Fibroblast of skin of abdomen (primary cell): ENCODE measurements around the gene PTTG1IP2.
A peak's percentile ranks its signal among the peaks of the same experiment; 100 is the strongest.

Experiments used
- DNase-seq: peaks from one replicate; pipeline ENCODE4 v3.0.0-alpha.2; 2013

The PTTG1IP2 gene

DNA sequence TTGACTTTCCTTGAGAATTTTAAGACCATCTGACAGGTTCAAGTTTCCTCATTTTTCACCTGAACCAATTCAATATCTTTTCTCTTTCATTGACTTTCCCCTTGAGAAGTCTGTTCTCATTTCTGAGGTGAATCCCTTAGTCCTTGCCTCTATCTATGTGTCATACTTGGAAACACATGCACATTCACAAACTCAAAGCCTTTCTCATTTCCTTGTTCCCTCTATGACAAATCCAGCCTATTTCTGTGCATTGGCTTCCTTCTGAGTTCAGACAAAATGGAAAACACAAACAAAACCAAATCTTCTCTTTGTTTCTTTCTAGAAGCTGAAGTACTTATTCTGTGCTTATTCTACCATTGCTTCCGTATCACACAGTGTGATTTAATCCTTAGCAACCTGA lies 13.8 kb downstream of the PTTG1IP2 start:
- DNase-seq = no peak

DNA sequence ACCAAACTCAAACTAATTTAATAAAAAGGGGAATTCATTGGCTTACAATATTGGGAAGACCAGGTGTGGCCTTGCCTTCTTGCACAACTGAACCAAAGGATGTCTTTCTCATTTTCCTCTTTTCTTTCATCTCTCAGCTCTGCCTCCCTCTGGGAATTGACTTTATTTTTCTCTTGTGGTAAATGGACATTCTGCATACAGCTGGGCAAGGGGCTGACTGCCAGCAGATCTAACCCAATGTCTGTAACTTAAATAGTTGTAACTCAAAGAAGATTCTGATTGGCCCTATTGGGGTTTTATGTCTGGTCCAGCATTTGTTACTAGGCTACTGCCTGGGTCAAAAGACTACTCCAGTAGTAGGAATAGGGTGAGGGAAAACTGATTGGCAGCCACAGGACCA lies 15.3 kb downstream of the PTTG1IP2 start:
- DNase-seq = peak; percentile 12

DNA sequence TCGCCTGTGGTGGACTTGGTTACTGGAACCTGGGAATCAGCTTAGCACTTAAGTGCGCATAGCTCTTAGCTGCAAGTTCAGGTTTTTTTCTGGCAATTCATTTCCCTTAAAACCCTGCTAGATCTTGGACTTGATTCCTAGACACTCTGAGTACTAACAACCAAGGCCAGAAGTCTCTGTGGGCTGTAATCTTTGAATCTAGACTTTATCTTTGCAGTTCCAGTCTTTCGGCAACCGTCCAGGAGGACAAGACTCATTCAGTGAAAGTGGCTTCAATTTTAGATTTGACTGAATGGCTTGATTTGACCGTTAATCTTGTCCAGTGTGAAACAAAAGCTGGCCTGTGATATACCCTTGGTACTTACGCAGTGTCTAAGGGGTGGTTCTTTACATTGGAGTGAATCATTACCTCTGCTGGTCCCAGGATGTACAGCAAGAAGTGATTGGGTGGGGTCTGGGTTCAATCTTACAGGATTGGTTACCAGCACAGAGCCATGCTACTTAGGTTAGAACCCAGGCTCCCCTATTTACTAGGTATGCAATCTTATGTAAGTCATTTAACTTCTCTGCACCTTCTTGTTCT lies 16.4 kb downstream of the PTTG1IP2 start:
- no peak for DNase-seq

DNA sequence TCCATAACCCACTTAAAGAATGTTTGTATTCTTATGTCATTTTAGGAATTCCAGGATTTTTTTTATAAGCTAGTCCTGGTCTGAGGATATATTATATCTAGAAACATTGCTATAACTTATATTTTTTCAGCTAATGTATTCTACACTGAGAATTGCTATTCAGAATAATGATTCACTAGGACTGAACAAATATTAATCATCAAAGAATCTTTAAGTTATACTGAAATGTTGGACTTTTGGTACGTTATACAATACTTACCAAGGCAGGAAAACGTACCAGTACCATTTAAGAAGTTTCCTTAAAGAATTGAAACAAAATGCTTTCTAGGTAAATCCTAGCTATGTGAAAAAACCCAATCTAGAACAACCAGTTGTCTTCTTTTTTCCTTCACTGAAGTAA lies 18.4 kb downstream of the PTTG1IP2 start:
- DNase-seq = no peak

DNA sequence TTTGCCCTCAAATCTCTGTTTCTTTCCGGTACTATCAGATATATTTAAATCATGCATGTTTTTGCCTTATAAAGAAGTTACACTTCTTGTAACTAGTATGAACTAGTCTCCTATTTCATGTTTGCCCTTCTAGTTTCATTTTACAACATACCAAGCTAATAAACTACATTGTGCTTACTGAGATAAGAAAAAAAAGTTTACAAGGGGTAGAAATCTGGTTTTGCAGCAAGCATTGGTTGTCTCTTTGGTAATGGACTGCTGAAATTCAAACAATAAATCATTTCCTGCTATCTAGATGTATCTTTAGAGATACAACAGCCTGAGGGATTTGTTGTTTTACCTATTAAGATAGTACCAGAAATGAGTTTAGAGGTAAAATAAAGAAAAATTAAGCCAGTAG lies 18.8 kb downstream of the PTTG1IP2 start:
- no peak for DNase-seq

DNA sequence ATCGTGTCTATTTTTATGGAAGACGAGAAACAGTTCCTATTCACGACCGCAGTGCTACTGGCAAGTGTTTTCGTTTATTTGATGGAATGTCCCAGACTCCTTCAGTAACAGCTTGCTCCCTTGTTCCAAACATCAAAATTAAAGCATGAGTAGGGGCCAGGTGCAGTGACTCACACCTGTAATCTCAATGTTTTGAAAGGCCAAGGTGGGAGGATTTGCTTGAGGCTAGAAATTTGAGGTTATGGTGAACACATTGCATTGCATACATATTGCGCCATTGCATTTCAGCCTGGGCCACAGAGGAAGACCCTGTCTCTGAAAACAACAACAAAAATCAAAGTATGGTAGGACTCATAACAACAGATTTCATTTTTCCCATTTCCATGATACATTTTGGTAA lies 22.8 kb downstream of the PTTG1IP2 start:
- no peak for DNase-seq

DNA sequence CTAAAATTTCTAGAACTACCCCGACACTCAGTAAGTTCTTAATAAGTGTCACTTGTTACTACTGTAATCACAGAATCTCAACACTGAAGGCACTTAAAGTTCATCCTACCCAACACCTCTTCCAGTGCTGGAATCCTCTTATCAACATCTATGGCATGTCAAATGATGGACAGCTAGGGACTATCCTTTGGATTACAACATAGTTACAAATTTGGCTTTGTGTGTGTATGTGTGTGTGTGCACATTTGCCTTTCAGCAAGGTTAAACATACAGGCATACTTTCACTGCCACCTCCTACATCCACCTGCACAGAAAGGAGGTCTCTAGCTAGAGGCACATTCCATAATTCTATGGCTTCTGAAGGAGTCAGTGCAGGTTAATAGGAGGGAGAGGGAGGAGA lies 25.8 kb downstream of the PTTG1IP2 start:
- DNase-seq = no peak

DNA sequence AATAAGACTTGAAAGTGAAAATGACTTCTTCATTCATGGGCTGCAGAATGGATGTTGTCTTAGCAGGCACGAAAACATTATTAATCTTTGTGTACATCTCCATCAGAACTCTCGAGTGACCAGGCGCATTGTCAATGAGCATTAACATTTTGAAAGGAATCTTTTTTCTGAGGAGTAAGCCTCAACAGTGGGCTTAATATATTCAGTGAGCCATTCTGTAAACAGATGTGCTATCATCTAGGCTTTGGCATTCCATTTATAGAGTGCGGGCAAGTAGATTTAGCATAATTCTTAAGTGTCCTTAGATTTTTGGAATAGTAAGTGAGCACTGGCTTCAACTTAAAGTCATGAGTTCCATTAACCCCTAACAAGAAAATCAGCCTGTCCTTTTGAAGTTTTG lies 33.1 kb downstream of the PTTG1IP2 start:
- no peak for DNase-seq

DNA sequence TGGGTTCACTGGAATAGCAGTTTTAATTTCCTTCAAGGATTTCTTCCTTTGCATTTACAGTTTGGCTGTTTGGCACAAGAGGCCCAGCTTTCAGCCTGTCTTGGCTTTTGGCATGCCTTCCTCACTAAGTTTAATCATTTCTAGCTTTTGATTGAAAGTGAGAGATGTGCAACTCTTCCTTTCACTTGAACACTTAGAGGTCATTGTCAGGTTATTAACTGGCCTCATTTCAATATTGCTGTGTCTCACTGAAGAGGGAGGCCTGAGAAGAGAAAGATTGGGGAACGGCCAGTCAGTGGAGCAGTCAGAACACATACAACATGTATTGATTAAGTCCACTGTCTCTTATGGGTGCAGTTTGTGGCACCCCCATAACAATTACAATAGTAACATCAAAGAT lies 33.9 kb downstream of the PTTG1IP2 start:
- no peak for DNase-seq

DNA sequence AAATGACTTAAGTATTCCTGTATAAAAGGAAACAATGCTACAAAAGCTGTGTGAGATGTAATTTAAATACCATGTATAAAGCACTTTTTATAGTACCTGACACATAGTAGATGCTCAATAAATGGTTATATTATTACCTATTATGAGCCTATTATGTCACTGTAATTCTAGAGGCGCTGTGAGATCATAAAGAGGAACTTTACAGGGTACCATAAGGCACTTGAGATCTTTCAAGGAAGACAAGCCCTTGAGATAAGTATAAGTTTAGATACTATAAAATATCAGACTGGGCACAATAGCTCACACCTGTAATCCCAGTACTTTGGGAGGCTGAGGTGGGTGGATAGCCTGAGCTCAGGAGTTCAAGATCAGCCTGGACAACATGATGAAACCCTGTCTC lies 38.3 kb downstream of the PTTG1IP2 start:
- no peak for DNase-seq

DNA sequence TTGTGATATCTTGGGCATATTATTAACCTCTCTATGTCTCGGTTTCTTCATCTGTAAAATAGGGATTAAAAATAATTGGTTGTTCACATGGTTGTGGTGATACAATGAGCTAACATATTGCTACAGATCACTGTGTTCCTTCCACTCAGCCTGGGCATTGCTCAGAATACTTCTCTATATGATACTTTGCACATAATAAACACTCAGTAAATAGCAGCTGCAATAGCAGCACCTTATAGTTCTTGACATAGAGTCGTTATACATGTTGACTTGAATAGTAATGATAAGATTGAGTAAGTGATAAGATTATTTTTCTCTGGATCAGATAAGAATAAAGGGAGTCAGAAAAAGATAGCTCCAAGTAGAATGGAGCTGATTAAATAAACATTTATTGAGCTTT lies 42.3 kb downstream of the PTTG1IP2 start:
- no peak for DNase-seq

DNA sequence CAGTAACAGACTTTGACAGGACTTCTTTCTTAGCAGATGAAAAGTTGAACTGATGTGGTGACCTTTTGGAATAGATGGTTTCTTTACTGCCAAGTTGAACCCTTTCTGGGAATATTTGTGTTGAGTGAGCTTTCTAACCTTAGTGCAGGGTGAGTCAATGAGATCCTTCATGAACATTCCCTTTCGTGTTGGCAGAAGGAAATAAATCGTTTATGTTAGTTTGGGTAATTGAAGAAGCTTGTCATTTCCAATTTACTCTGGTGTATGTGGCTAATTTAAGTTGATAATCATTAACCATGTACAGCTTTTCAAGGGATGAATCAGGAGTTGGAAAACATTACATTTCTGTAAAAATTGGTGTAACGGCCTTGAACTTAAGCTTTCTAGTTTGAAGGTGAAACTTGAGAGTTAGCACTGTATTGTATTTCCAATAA lies 43.4 kb downstream of the PTTG1IP2 start:
- no peak for DNase-seq

DNA sequence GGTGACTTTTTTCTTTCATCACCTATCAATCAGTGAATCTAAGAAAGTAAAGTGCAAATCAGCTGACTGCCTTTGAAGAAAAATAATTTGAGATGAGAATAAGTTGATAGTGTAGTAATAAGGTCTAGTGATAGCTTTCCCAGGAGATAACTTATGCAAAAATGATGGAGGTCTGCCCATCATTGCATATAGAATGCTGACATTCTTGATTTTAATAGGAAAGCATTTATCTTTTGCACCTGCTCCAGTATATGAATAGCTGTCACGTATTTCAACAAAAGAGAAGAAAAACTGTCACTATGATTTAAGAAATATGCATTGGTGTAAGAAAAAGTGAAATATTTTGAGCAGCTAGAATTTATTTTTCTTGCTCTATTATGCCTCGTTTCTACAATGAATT lies 46.8 kb downstream of the PTTG1IP2 start:
- DNase-seq = no peak

DNA sequence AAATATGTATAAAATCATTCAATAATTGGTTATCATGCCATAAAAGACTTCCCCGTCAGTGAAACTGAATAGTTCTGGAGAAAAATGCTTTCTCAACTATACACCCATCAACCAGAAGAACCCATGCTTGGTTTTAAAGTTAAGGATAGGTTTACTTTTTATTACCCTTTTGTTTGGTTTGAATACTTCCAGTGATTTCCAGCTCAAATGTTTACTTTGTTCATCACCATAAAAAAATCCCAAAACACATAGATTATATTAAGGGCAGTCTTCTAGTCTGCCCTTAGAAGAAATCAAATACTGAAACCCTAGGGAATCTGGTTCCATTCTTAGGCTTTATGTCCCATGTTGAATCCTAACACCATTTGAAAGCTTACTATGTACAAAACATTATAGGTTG lies 49.2 kb downstream of the PTTG1IP2 start:
- no peak for DNase-seq

DNA sequence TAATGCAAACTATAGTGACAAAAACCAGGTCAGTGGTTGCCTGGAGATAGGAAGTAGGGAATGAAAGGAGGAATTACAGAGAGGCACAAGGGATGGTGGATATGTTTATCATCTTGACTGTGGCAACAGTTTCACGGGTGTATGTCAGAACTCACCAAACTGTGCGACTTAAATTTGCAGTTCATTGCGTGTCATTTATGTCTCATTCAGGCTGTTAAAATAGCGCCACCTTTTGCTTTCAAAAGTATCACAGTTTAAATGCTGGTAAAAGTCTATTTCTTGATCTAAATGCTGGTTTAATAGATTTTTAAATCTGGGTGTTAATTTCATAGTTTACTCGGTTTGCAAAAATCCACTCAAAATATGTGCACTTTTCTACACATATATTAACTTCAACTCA lies 51.0 kb downstream of the PTTG1IP2 start:
- no peak for DNase-seq

DNA sequence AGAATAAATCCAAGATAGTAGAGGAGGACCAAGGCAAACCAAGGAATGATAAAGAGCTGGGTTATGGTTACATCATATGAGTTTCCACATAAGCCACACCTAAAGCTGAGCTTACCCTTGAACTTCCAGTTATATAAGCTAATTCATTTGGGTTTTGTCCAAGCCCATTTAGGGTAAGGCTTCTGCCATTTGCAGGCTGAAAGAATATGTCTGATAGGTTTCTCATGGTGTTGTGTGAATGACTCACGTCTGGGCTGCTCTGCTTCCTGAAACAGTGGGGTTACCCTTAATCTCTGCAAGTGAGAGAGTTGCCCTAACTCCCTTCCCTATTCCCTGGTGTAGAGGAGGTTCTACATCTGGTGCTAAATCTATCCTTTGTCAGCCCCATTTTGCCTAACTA lies 60.8 kb downstream of the PTTG1IP2 start:
- DNase-seq = peak; percentile 71

DNA sequence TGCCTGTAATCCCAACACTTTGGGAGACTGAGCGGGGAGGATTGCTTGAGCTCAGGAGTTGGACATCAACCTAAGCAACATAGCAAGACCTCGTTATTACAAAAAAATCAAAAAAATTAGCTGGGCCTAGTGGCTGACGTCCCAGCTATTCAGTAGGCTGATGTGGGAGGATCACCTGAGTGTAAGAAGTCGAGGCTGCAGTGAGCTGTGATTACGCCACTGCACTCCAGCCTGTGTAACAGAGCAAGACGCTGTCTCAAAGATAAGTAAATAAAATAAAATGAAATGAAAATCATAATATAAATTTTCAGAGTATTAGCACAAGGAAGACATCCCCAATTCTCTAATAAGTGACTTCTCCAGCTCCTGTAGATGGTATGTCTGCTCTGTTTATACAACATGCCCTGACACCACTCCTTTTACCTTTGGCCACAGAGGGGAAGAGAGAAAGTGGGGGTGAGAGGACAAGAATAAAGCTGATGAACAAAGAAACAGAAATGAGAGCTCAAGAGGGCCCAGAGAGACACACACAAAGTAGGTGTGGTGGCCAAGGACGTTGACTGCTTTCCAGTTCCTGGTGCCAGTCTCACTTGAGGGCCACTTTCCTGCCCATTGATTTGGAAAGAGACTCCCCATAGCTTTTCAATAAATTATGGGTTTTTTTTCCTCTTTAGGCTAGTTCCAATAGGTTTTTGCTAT lies 62.9 kb downstream of the PTTG1IP2 start:
- DNase-seq = no peak

DNA sequence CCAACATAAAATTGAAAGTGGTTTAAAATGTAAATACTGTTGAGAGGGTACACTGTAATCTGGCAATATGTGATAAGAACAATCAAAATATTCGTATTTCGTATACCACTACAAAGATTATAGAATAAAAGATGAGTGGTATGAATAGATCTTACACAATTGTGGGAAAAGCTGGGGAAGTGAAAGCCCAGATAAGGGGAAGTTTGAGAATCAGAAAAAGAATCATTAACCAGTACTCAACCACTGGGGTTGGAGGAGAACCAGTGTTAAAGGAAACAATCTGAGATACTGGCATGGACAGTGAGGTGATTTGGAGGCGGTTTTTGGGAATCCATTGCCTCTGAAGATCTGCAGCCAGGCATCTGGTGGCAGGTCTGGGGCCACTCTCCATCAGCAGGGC lies 67.0 kb downstream of the PTTG1IP2 start:
- DNase-seq = no peak

DNA sequence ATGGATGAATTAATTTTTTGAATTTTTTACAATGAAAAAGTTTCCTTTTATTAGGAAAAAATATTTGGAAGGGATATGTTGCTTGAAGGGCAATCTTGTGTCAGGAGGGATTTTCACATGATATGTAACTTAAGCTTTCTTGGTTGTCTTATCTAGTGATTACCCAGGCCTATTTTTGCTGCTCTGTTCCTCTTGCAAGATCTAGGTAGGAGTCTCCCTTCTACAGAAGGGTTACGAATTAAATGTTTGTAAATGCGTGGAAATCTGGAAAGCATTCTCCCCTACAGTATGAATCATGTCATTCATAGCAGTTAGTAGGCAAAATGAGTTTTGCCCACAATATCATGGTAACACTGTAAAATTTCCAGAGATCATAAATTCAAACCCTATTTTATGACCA lies 69.0 kb downstream of the PTTG1IP2 start:
- DNase-seq = no peak

DNA sequence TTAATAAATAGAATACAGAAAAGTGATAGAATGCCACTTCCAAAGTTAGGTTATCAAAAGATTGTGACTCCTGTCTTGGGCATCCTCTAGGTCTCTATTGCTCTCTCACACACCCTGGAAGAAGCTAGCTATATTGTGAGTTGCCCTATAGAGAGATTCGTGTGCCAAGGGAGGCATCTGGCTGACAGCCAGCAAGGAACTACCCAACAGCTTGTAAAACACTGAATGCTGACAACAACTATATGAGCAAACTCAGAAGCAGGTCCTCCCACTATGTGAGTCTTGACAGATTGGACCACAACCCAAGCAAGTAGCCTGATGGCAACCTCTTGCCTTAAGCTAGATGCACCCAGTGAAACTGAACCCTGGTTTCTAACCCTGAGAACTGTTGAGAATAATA lies 71.0 kb downstream of the PTTG1IP2 start:
- no peak for DNase-seq

DNA sequence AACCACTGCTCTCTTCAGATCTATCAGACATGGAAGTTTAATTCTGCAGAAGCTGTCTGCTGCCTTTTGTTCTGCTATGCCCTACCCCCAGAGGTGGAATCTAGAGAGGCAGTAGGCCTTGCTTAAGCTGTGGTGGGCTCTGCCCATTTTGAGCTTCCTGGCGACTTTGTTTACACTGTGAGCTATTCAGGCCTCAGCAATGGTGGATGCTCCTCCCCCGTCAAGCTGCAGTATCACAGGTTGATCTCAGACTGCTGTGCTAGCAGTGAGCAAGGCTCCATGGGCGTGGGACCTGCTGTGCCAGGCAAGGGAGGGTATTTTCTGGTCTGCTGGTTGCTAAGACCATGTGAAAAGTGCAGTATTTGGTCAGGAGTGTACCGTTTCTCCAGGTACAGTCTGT lies 81.6 kb downstream of the PTTG1IP2 start:
- DNase-seq = no peak

DNA sequence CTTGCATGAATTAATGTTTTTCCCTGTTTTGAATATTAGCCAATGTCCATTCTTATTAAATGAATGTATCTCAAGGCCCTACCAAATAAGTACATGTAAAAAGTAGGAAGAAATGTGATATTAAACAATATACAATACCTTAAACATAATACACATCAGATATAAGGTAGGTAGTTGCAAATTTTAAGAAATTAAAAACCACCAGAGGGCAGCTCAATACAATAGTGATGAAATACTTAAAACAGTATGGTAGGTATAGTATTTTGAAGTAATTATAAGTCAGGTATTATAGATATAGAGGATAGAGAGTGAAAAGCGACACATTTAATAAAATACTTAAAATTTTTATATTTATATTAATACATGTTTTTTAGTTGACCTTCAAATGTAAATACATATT lies 83.1 kb downstream of the PTTG1IP2 start:
- peak; percentile 4 for DNase-seq

DNA sequence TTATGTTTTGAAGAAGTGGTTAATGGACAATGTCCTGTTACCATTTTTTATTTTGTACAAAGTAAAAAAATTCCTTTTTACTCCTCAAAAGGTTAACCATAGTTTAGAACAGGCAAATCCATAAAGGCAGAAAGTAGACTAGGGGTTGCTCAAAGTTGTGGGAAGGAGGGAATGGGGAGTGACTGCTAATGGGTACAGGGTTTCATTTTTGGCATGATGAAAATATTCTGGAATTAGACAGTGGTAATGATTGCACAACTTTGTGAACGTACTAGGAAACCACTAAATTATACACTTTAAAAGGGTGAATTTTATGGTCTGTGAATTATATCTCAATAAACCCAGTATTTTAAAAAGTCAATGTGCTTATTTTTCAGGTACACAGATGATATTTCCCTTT lies 91.3 kb downstream of the PTTG1IP2 start:
- peak; percentile 64 for DNase-seq
